Endometrial microvascular endothelial cells (primary cell): ENCODE data around the gene COMMD2. TPM values are rescaled to one million over a fixed set of nuclear protein-coding genes. Genes with fewer than 3 reads are reported as not detected.

ENCODE experiments used
- in situ Hi-C: cut with HindIII; loops from 2 replicates; pipeline ENCODE4 v1.10.0; 2017; ENCODE audit warnings: low sequenced_read_pairs, low pct_unique_long_range_greater_than_20kb; ENCODE audit errors: inconsistent ontology term
- total RNA-seq: library from RNA; depleted of rRNA; stranded (reverse); fragments of >200 nt; gene quantifications from one replicate; pipeline ENCODE4 v1.2.3, GENCODE V29; 2015; ENCODE audit errors: inconsistent ontology term

COMMD2 gene
- 39.0 TPM for total RNA-seq

- in situ Hi-C loops, result no loop called here
Observed at GRCh38 chr3:149752051-149752787, at the start of gene COMMD2. Gene COMMD2, minus strand, starts transcription at chr3:149752489. Its CDS starts 45 bp downstream, at chr3:149752444.

- in situ Hi-C loops, result no loop called here
Observed at GRCh38 chr3:149801639-149802038, 49.4 kb upstream of the COMMD2 start.

GRCh38 chr3:149801195-149801594 is 48.9 kb upstream of the COMMD2 start:
- in situ Hi-C loops, result no loop called here

- in situ Hi-C loops, result no loop called here
Observed at GRCh38 chr3:149800693-149801092, 48.4 kb upstream of the COMMD2 start.

- in situ Hi-C loops, result no loop called here
Observed at GRCh38 chr3:149796026-149796425, 43.7 kb upstream of the COMMD2 start.

- in situ Hi-C loops, result no loop called here
Observed at GRCh38 chr3:149792452-149793270, 40.4 kb upstream of the COMMD2 start, which contains the start of gene ANKUB1. Gene ANKUB1, minus strand, starts transcription at chr3:149792554. Its CDS starts 188 bp downstream, at chr3:149792366.

GRCh38 chr3:149790698-149791097 is 38.4 kb upstream of the COMMD2 start:
- in situ Hi-C loops, result no loop called here

- in situ Hi-C loops, result no loop called here
Observed at GRCh38 chr3:149790268-149790667, 38.0 kb upstream of the COMMD2 start.

GRCh38 chr3:149784064-149784704 is 31.9 kb upstream of the COMMD2 start:
- in situ Hi-C loops, result no loop called here

- in situ Hi-C loops, result no loop called here
Observed at GRCh38 chr3:149783576-149783975, 31.3 kb upstream of the COMMD2 start.

- in situ Hi-C loops, result no loop called here
Observed at GRCh38 chr3:149781741-149782140, 29.5 kb upstream of the COMMD2 start.

- in situ Hi-C loops, result no loop called here
Observed at GRCh38 chr3:149781211-149781610, 28.9 kb upstream of the COMMD2 start.

- in situ Hi-C loops, result no loop called here
Observed at GRCh38 chr3:149777414-149778214, 25.3 kb upstream of the COMMD2 start.

- in situ Hi-C loops, result no loop called here
Observed at GRCh38 chr3:149776170-149776569, 23.9 kb upstream of the COMMD2 start.

GRCh38 chr3:149772861-149773260 is 20.6 kb upstream of the COMMD2 start:
- in situ Hi-C loops, result no loop called here

GRCh38 chr3:149771652-149772271 is 19.5 kb upstream of the COMMD2 start:
- in situ Hi-C loops, result no loop called here

- in situ Hi-C loops, result no loop called here
Observed at GRCh38 chr3:149770246-149770645, 18.0 kb upstream of the COMMD2 start.

GRCh38 chr3:149768704-149769103 is 16.4 kb upstream of the COMMD2 start:
- in situ Hi-C loops, result no loop called here
